Endothelial cell of hepatic sinusoid (primary cell): ENCODE results near the gene CCNA1.

Source experiments
- in situ Hi-C: cut with HindIII; loops from 2 replicates; pipeline ENCODE4 v1.10.0; 2017; ENCODE audit warnings: low sequenced_read_pairs

Gene CCNA1

DNA sequence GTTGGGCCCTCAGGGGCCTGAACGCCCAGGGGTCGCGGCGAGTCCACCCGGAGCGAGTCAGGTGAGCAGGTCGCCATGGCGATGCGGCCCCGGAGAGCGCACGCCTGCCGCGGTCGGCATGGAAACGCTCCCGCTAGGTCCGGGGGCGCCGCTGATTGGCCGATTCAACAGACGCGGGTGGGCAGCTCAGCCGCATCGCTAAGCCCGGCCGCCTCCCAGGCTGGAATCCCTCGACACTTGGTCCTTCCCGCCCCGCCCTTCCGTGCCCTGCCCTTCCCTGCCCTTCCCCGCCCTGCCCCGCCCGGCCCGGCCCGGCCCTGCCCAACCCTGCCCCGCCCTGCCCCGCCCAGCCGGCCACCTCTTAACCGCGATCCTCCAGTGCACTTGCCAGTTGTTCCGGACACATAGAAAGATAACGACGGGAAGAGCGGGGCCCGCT lies at the start of gene CCNA1:
CCNA1 (plus strand) TSS at position 390 of the 439 bp plus-strand sequence. CDS start 562 bp downstream, outside the sequence.
- in situ Hi-C loops, result no loop called here

DNA sequence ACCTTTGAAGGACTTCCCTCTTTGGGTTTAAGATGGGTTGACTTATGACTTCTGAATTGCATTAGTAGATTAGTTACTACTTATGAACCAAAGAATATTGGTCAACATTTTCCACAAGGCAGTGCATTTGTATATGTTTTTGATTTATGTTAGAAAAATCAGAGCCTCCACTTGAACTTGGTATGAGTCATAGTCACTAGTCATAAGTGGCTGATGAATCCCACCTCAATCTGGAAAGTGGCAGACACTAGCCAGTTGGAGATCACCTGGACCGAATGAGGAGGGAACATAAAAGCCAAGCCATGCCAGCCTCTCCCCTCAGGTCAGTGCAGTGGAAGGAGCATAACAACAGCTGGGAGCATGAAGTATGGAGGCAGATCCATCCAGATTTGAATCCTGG lies 46.8 kb upstream of the CCNA1 start:
- in situ Hi-C loops, result no loop called here

DNA sequence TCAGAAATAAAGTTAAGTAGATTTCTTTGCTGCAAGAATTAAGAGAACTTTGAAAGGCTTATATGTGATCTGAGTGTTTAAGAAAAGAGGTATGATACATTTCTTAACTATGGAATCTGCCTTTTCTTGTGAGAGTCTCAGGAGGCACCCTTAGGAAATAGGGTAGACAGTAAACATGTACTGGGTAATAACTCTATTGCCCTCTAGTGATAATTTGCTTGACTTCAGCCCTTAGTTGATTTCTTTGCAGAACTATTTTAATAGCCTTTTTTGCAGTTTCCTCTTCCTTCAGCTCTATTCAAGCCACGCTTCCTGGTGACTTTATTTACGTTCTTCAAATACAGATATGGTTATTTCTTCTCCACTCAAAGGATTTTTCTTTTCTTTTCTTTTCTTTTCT lies 37.0 kb upstream of the CCNA1 start:
- in situ Hi-C loops, result no loop called here

DNA sequence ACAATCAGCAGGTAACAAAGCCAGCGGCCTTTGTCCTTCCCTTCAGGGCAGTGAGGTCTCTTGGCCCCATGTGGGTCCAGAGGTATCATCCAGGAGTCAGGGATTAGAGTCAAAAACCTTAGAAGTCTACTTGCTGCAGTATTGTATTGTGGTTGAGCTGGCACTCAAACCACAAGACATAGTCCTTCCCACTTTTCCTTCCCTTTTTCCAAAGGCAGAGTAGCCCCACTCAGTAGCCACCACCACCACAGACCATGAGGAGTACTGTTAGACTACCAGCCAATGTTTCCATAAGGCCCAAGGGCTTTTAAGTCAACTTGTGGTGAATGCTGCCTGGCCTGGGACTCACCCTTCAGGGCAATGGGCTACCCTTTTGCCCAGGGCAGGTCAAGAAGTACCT lies 27.1 kb upstream of the CCNA1 start:
- in situ Hi-C loops, result loop anchor here (25.0 kb wide), 1 partner anchor 418 kb away; no protein-coding TSS in a partner anchor

DNA sequence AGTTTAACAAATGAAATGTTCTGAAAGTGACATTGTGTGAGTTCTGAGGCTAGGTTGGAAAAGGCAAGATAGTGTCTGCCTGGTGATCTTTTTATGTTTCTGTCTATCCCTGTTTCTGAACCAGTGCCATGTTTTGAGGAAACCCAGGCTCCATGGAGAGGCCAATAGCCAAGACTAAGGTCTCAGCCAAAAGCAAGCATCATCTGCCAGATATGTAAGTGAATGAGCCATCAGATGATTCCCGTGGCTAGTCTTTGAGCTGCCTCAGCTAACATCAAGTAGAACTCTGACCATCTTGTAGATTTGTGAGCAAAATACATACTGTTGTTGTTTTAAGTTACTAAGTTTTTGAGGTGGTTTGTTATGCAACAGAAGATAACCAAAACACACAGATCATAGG lies 19.6 kb upstream of the CCNA1 start:
- in situ Hi-C loops, result loop anchor here (25.0 kb wide), 1 partner anchor 425 kb away; no protein-coding TSS in a partner anchor

DNA sequence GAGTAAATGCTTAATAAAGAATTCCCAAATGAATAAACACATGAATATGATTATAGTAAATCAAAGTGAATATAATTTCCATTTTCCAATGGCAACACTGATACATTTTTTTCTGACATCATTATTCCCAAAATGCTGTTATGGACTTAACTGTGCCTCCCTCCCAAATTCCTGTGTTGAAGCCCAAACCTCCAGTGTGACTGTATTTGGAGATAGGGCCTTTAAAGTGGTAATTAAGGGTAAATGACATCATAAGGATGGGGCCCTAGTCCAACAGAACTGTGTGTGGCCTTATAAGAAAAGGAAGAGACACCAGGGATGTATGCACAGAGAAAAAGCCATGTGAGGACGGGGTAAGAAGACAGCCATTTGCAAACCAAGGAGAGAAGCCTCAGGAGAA lies 19.1 kb upstream of the CCNA1 start:
- in situ Hi-C loops, result loop anchor here (25.0 kb wide), 1 partner anchor 426 kb away; no protein-coding TSS in a partner anchor

DNA sequence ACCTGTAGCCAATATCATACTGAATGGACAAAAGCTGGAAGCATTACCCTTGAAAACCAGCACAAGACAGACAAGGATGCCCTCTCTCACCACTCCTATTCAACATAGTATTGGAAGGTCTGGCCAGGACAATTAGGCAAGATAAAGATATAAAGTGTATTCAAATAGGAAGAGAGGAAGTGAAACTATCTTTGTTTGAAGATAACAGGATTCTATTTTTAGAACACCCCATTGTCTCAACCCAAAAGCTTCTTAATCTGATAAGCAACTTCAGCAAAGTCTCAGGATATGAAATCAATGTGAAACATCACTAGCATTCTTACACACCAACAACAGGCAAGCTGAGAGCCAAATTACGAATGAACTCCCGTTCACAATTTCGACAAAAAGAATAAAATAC lies 17.8 kb upstream of the CCNA1 start:
- in situ Hi-C loops, result loop anchor here (25.0 kb wide), 1 partner anchor 427 kb away; no protein-coding TSS in a partner anchor

DNA sequence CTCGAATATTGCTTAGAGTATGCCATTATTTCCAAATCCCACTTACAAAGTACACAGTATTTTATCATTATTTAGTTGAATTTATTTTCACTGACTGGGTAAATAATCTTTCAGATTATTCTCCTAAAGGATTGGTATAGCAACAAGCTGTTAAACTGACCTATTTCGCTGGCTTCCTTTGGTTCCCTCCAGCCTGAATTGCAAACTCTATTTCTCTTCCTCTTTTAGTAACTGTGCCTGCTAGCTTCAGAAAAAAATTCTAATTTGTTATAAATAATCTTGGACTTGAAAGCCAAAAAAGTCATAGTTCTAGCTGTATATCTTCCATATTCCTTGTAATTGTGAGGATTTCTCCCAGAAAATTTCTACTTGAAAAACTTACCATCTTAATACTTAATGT lies 15.0 kb upstream of the CCNA1 start:
- in situ Hi-C loops, result loop anchor here (5.0 to 25.0 kb wide), 2 partner anchors 70 to 430 kb away; partner anchors contain the start of gene SPART

DNA sequence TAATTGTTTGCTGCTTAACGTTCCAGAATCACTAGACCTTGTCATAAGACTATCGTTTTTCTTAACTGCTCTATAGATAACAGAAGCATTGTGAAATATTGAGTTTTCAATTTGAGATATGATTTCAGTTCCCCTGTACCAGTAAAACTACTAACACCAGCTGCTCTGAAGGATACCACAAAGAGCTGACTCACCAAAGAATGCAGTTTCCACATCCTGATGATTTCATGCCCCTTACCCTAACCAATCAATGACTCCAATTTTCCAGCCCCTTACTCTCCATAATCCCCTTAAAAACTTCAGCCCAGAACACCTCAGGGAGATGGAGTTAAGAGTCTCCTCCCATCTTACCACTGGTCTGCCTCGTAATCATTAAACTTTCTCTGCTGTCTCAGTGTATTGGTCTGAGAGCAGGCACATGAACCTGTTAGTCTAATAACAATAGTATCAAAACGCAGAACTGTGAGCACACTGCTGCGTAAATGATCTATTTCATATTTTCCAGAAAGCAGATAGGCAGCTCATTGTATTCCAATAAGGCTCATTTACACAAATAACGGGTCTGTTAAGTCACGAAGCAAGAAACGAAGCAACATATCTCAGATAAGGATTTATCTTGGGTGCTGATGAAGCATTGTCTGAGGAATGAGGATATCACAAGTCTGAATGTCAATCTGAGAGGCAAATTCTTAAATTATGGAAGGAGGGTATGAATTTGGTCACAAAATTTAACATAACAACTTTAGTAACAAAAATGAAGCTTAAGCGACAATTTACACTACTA lies 14.1 kb upstream of the CCNA1 start:
- in situ Hi-C loops, result loop anchor here (5.0 to 25.0 kb wide), 2 partner anchors 71 to 431 kb away; partner anchors contain the start of gene SPART

DNA sequence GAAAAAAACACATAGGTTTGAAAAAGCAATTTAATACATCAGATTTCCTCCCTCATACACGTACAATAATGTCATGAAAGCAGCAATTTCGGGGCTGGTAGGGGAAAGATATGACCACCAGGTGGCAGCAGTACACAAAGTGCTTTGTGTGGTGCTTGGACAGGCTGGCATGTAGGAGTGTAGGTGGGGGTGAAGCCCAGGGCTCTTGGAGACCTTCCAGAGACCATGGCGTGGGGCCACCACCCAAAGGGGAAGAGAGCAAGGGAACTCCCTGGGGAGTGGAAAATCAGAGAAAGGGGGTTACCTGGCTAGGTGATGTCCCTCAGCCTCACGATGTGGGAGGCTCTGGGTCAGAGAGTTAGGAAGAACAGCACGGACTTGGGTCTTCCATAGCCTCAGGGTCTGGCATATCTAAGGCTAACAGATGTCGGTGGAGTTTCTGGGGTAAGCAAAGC lies 11.8 kb upstream of the CCNA1 start:
- in situ Hi-C loops, result loop anchor here (25.0 kb wide), 1 partner anchor 433 kb away; no protein-coding TSS in a partner anchor

DNA sequence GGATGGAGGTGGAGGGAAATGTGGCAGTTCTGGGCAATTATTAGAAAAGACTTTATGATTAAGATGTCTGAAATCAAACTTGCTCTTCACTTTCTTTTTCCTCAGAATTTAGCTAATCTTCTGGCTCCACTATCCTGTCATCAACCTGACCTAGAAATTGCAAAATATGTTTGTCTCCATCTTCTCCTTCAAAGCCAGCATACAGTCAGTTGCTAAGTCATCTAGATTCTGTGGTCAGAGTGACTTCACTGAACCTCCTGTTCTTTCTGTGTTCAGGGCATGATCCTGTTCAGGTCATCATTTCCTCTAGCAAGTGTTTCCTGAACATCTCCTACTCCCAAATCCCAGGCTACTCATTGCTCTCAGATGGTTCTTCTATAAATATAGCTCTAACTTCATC lies 10.8 kb upstream of the CCNA1 start:
- in situ Hi-C loops, result loop anchor here (25.0 kb wide), 1 partner anchor 434 kb away; no protein-coding TSS in a partner anchor

DNA sequence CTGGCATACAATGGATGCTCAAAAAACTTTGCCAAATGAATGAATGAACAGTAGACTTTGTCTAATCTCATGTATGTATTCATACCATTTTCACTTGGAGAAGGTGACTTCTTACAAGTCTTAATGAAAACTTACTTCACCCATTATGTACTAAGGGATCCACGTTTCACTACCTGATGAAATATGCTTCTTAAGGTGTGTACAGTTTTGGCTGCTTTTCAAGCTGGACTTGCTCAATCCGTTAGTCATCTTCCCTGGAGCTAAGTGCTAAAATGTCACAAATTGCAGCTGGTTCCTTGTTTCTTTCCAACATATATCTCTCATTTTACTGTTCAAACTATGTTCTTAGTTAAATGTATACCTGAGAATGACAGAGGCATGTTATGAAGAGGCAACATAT lies 4.2 kb upstream of the CCNA1 start:
- in situ Hi-C loops, result no loop called here

DNA sequence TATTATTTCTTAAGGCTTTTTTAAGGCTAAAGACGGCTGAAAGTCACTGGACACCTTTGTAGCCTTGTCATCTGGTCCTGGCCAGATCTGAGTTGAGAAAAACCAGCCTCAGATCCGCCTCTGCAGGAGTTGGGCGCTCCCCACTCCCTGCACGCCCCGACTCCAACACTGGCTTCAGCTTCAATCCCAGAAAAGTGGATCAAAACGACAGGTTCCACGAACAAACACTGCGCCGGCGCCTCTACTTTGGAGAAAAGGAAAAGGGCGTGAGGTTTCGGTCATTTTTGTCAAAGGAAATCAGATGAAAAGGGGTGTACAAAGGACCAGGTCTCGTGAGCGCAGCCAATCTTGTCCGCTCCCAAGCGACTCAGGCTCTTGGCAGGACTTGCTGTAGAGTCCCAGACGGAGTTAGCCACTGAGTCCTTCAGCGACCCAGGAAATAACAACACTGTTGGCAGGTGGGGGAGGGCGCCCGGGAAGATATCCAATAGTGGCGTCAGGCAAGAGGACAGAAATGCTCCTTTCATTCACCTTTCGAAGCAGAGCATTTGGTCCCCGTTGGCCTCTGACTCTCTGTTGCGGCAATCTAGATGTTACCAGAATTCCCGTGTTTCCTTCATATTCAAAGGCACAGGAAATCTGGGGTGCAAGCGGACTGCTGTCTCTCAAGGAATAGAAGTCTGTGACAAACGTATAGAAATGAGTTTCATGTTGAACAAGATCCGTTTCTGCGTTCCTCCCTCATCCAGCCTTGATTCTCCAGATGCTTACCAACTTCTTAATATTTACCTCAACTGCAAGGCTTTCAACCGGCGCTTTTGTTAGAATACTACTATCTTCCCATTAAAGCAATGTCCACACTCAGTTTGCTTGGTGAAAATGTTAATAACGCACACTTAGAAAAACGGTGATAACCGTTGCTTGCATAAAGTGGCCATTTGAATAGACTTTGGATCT lies 1.8 kb upstream of the CCNA1 start:
- in situ Hi-C loops, result no loop called here

DNA sequence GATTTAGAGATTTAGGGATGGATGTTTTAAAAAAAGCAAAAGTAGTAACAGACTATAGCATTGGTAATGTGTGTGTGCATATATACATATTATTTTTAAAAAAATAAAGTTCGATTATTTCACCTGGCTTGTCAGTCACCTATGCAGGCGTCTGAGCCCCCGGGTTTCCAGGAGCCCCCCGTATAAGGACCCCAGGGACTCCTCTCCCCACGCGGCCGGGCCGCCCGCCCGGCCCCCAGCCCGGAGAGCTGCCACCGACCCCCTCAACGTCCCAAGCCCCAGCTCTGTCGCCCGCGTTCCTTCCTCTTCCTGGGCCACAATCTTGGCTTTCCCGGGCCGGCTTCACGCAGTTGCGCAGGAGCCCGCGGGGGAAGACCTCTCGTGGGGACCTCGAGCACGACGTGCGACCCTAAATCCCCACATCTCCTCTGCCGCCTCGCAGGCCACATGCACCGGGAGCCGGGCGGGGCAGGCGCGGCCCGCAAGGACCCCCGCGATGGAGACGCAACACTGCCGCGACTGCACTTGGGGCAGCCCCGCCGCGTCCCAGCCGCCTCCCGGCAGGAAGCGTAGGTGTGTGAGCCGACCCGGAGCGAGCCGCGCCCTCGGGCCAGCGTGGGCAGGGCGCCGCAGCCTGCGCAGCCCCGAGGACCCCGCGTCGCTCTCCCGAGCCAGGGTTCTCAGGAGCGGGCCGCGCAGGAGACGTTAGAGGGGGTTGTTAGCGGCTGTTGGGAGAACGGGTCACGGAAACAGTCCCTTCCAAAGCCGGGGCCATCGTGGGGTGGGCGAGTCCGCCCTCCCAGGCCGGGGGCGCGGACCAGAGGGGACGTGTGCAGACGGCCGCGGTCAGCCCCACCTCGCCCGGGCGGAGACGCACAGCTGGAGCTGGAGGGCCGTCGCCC lies 840 bp upstream of the CCNA1 start:
- in situ Hi-C loops, result no loop called here

DNA sequence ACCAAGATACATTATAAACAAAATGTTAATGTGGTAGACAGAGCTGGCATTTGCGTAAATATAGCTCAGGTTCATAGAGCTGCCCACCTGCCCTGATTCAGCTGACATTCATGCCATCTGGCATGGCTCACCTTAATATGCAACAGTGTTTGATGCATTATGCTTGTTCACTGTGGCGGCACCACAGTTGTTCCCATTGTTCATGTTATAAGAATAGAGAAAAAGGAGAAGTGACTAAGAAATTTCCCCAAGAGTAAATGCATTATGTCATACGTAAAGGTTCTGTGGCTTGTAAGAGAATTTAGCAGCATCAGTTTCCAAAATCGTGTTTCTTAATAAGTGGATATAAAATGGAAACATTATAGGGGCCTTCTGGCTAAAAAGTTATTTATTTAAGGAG lies 4.5 kb downstream of the CCNA1 start:
- in situ Hi-C loops, result no loop called here

DNA sequence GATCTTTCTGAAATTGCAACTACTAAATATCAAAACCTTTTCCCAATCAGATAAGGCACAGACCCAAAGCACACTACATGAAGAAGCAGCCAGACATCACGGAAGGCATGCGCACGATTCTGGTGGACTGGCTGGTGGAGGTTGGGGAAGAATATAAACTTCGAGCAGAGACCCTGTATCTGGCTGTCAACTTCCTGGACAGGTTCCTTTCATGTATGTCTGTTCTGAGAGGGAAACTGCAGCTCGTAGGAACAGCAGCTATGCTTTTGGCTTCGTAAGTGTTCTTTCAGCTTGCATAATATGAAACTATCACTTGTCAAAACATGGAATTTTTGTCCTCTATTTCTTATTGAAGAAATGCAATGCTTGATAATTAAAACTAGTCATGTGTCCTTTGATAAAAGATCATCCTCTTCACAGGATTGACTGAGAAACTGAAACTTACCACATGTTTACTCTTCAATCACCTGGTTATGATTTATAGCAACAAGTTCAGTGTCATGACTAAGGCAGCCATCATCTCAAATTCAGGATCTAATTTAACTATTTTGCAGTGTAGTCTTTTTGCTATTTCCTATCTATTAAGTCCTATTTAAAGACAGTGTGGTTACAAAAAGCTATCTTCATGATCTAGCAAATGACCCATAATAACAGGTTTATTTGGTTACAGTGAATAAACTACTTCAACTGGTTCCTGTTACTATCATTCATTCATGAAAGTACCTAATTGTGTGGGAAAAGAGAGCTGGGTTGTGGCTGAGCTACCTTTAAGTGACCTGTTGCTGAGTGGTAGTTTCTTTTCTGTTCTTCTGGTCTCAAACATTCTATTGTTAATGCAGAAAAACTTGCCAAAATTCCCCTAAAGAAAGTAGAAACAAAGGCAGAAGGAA lies 6.5 kb downstream of the CCNA1 start:
- in situ Hi-C loops, result no loop called here

DNA sequence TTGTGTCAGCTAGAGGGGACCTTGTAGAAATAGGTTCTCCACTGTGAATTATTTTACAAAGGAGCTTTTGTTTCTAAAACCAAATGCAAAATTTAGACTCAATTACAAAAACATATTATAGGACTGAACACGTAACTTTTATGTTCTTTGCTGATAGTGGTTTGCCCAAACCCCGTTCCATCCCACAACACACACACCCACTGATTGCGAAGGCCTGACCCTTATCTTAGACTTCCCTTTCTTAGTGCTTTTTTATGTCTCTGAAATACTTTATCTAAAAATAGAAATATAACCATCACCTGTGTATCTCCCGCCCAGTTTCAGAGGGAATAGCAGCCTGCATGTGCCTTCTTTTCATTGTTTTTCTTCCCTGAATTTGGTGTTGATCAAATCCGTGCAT lies 13.0 kb downstream of the CCNA1 start:
- in situ Hi-C loops, result no loop called here

DNA sequence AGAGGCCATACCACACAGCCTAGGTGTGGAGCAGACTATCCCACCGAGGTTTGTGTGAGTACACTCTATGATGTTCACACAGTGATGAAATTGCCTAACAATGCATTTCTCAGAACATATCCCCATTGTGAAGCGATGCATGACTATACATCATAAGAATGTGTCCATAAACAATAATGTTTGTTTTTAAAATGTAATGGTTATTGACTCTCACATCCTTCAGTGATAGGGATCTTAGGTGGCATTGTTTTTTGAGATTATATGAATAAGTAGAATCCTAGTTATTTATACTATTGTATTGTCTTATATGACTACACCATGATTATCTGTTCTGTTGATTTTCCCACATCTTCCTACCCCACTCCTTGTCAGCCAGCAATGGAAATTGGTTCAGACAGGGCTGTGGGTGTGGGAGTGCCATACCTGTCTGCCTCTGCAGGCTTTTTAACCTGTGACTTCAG lies 13.6 kb downstream of the CCNA1 start:
- in situ Hi-C loops, result no loop called here

DNA sequence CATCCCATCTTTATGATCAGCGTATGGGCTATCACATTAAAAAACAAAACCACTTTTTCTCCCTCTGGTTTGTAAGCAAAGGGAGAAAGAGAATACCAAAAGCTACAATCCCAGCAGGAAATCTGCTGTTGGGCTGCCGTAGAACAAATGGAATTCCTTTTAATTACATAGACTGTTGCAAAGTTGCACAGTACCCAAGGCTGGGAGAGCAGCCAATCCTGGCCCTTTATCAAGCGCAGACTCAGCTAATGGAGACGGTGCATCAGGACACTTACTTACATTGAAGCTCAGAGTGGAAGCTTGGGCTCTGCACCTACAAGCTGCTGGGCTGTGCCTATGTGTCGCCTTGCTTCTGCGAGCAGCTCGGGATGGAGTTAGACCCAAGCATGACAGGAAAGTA lies 15.2 kb downstream of the CCNA1 start:
- in situ Hi-C loops, result no loop called here
